Esophagus muscularis mucosa (tissue), 4 donors: Measurements from ENCODE around the gene ADGRB2. TPM values are rescaled to one million over a fixed set of nuclear protein-coding genes. Genes with fewer than 3 reads are reported as not detected.
A peak's percentile ranks its signal among the peaks of the same experiment; 100 is the strongest.

Source experiments
- DNase-seq: peaks from one replicate; pipeline ENCODE4 v3.0.0-alpha.2; 2017; ENCODE audit errors: extremely low spot score
- H3K27ac ChIP-seq, 4 donors: fragments of 200-600 bp; sonication (generic); replicated peaks in 1 of 4; 1 replicate in 3 of 4; 2 replicates in 1 of 4; pipeline ENCODE4 v1.5.1; 2016 to 2019; ENCODE audit warnings: mild to moderate bottlenecking in 1 of 4
- H3K27me3 ChIP-seq, 4 donors: fragments of 200-600 bp; sonication (generic); one replicate each; pipeline versions ENCODE4 v1.5.1 to v1.6.0; 2016 to 2019
- H3K36me3 ChIP-seq, 4 donors: fragments of 200-600 bp; sonication (generic); one replicate each; pipeline ENCODE4 v1.5.1; 2016 to 2019
- H3K4me1 ChIP-seq, 4 donors: fragments of 200-600 bp; sonication (generic); one replicate each; pipeline ENCODE4 v1.5.1; 2016 to 2019
- H3K4me3 ChIP-seq, 4 donors: fragments of 200-600 bp; sonication (generic); 1 replicate in 2 of 4; 2 replicates in 2 of 4; pipeline ENCODE4 v1.5.1; 2016 to 2019; ENCODE audit warnings: mild to moderate bottlenecking in 4 of 4, moderate library complexity in 1 of 4
- H3K9me3 ChIP-seq, 4 donors: fragments of 200-600 bp; sonication (generic); 1 replicate in 3 of 4; 2 replicates in 1 of 4; pipeline ENCODE4 v1.5.1; 2016 to 2019
- EP300 ChIP-seq: sonication (generic); formaldehyde crosslinking; IDR thresholded peaks from one replicate; pipeline ENCODE4 v1.6.1; 2017; ENCODE audit warnings: antibody characterized with exemption
- POLR2A ChIP-seq: fragments of 450-650 bp; IDR thresholded peaks from one replicate; pipeline ENCODE4 v1.6.1; 2017; ENCODE audit warnings: antibody characterized with exemption, moderate library complexity, mild to moderate bottlenecking, low read depth
- POLR2AphosphoS5 ChIP-seq, 2 donors: sonication (generic); formaldehyde crosslinking; IDR thresholded peaks; one replicate each; pipeline ENCODE4 v1.6.1; 2017; ENCODE audit warnings: antibody characterized with exemption in 2 of 2
- WGBS: methylation state at CpG from one replicate; pipeline ENCODE4 v1.1.5; 2018; 5-methylcytosine and 5-hydroxymethylcytosine counted together
- intact Hi-C: fragments of 100-400 bp; cut with DNase I; formaldehyde crosslinking; loops from one replicate; pipeline ENCODE4 v1.15.1; 2023
- total RNA-seq, 4 donors: library from RNA; depleted of rRNA; stranded (reverse); fragments of >200 nt; gene quantifications; one replicate each; pipeline versions ENCODE4 v1.1.0 to v1.2.1, GENCODE V29; 2016
- TF ChIP-seq, protein P1 (sequence below), 3 experiments: fragments of 200-600 bp in 2 of 3; fragments of 450-650 bp in 1 of 3; sonication (generic) in 2 of 3; IDR thresholded peaks; one replicate each; pipeline ENCODE4 v1.5.1; 2017 to 2019; ENCODE audit warnings: antibody characterized with exemption in 3 of 3, mild to moderate bottlenecking in 2 of 3, moderate library complexity in 1 of 3

ADGRB2 gene
- total RNA-seq, 4 donors from 2014 or later: 0.83 to 4.2 (median 2.1) TPM

DNA sequence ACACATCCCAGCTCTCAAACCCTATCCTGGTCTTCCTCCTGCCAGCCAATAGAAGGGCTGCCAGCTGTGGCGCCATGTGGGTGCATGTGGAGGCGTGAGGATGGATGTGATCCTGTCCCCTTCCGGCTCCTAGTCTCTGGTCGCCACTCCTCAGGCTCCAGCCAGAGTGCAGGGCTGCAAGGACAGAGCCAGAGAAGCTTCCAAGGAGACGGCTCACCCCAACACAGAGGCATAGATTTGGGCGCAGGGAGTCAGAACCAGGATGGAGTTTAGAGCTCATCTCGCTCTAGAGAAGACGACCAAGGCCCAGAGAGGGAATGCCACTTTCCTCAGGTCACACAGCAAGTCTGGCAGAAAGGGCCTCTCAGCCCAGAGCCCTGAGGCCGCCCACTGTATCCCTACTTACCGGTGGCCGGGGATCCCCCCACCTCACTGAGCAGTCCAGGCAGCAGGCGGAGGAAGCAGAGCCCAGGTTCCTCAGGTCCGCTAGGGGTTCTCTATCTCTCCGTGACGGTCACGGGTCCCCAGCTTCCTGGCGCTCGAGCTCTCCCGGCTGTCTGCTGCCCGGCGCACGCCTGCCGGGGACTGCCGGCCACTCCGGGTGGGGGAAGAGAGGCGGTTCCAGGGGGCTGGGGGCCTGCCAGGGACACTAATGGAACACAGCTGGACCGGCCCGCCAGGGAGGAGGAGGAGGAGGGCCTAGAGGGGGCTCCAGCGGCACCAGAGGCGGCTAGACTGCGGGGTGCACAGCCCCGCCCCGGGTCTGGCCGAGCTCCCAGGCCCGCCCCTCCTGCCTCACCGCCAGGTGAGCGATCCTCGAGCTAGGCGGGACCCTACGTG, 60.5 kb downstream of the ADGRB2 start, which contains the start of gene COL16A1:
Gene COL16A1, minus strand, starts transcription at position 587 of the 840 bp plus-strand sequence. CDS start 1,824 bp downstream, outside the sequence.
- intact Hi-C loops: loop anchor here (10.0 kb wide), 1 partner anchor 139 kb away; no protein-coding TSS in a partner anchor
- H3K36me3 ChIP-seq: peaks cover 0 to 7% (median 0%) of the 10 kb centered on the region in 4 donors
- TF ChIP-seq POLR2A: no peak
- TF ChIP-seq POLR2AphosphoS5 (IDR thresholded peaks at IDR 0.05): peak; percentile 82 to 85
- TF ChIP-seq, protein P1, sequence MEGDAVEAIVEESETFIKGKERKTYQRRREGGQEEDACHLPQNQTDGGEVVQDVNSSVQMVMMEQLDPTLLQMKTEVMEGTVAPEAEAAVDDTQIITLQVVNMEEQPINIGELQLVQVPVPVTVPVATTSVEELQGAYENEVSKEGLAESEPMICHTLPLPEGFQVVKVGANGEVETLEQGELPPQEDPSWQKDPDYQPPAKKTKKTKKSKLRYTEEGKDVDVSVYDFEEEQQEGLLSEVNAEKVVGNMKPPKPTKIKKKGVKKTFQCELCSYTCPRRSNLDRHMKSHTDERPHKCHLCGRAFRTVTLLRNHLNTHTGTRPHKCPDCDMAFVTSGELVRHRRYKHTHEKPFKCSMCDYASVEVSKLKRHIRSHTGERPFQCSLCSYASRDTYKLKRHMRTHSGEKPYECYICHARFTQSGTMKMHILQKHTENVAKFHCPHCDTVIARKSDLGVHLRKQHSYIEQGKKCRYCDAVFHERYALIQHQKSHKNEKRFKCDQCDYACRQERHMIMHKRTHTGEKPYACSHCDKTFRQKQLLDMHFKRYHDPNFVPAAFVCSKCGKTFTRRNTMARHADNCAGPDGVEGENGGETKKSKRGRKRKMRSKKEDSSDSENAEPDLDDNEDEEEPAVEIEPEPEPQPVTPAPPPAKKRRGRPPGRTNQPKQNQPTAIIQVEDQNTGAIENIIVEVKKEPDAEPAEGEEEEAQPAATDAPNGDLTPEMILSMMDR (IDR thresholded peaks at IDR 0.05): no peak
- TF ChIP-seq EP300: no peak
- no peak for DNase-seq
- H3K4me3 ChIP-seq: peak within 1 kb of the TSS; percentile 52 to 59 (median 54)
- H3K9me3 ChIP-seq: no peaks in the 10 kb centered on the region
- no peaks in the 10 kb centered on the region for H3K27me3 ChIP-seq
- peak within 1 kb of the TSS; percentile 81 to 87 (median 84) for H3K27ac ChIP-seq
- peaks cover 47 to 82% (median 71%) of the 10 kb centered on the region in 4 donors for H3K4me1 ChIP-seq
- 20% methylated on average over 23 of the region's 40 CpGs for WGBS

DNA sequence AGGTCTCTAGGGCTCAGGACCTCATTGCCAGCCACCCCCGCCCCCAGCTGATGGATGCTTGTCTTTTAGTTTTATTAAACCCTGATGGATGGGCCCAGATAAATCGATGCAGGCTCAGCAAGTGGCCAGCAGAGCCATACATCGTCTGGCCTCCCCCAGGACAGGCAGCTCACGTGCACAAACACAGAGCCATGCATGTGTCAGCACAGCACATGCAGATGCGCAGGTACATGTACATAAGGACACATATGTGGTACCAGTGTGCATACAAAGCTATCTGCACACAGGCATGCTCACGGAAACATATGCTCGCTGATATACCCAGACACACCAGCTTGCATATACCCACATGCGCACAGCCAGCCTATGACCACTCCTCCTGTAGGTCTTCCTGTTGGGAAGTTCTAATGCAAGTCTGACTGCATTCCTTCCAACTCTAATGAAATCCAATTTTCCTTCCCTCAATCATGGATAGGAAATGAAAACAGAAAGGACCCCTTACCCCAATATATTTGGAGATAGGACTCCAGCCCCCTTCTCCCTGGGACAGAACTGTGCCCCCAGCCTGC, 61.2 kb downstream of the ADGRB2 start:
- 75% methylated on average over 5 of the region's 8 CpGs for WGBS
- TF ChIP-seq EP300 (no peak), POLR2AphosphoS5 (IDR thresholded peaks at IDR 0.05) (no peak), POLR2A (no peak)
- TF ChIP-seq, protein P1 (IDR thresholded peaks at IDR 0.05): no peak
- no peaks in the 10 kb centered on the region for H3K27me3 ChIP-seq
- peak overlapping the region; percentile 52 to 59 (median 54) for H3K4me3 ChIP-seq
- peaks cover 0 to 15% (median under 1%) of the 10 kb centered on the region in 4 donors for H3K36me3 ChIP-seq
- DNase-seq: no peak
- H3K4me1 ChIP-seq: peaks cover 47 to 84% (median 73%) of the 10 kb centered on the region in 4 donors
- intact Hi-C loops: loop anchor here (10.0 kb wide), 1 partner anchor 138 kb away; no protein-coding TSS in a partner anchor
- H3K9me3 ChIP-seq: no peaks in the 10 kb centered on the region
- peak overlapping the region; percentile 81 to 87 (median 84) for H3K27ac ChIP-seq

DNA sequence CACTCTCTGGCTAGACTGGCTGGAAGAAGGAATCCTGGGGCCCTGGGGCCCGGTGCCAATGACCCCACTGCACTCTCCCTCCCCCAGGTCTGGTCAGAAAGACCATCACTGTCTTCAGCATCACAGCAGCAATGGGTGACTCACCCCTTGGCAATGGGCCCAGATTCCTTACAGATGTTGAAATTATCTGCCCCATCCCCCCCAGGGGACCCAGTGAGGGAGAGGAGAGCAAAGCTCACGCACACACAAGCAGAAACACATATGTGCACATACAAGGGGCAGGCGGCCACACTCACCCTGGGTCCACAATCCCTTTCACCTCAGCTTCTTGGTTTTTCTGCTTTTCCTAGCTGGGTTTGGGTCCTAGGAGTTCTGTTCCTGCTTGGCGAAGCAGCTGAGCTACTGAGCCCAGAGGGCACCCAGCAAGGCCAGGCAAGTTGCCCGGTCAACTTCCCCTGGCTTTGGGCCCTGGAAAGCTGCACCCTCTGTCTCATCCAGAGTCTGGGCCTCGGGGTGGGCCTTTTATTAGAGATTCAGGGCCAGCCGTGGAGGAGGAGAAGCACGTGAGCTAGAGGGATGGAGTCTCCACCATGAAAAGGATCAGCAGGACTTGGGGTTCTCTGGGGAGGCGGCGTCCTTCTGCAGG, 62.9 kb downstream of the ADGRB2 start:
- Histone ChIP-seq H3K4me3 (peak overlapping the region in 3 of 4 donors; percentile 0 to 59 (median 2)), H3K27ac (peak overlapping the region; percentile 81 to 87 (median 84)), H3K27me3 (no peaks in the 10 kb centered on the region), H3K9me3 (no peaks in the 10 kb centered on the region), H3K4me1 (peaks cover 47 to 88% (median 79%) of the 10 kb centered on the region in 4 donors), H3K36me3 (peaks cover 0 to 32% (median 6%) of the 10 kb centered on the region in 4 donors)
- intact Hi-C loops: loop anchor here (10.0 kb wide), 1 partner anchor 136 kb away; no protein-coding TSS in a partner anchor
- 25% methylated on average over 10 of the region's 10 CpGs for WGBS
- peak; percentile 99 for DNase-seq
- peak; percentile 77 to 91 for TF ChIP-seq POLR2AphosphoS5 (IDR thresholded peaks at IDR 0.05)
- TF ChIP-seq, protein P1 (IDR thresholded peaks at IDR 0.05): no peak

DNA sequence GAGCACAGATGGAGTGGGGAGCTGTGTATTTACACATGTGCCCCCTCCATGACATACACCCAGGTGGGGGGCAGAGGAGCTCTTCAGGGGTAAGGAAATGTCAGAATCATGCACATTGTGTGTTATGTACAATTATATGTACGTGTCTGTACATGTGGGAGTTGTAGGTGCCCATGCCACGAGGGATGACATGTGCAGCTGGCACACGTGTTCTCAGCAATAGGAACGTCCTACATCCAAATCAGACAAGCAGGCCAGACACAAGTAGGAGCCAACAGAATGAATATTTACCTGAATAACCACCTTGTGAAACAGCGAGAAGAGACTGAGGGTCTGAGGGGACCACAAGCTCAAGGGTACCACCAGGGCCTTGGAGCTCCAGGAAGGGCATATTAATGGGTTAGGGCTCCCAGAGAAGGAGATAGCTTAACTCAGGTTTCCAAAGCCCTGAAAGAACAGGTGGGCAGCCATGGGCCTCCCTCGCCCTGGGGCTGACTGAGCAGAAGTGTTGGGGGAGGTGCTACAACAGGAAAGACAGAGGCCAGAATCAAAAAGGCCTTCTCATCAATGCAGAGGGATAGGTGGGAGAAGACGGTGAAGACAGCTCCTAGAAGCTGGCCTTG, 63.6 kb downstream of the ADGRB2 start:
- TF ChIP-seq POLR2A: no peak
- TF ChIP-seq, protein P1 (IDR thresholded peaks at IDR 0.05): no peak
- no peak for TF ChIP-seq EP300
- TF ChIP-seq POLR2AphosphoS5 (IDR thresholded peaks at IDR 0.05): no peak
- peaks cover 47 to 92% (median 84%) of the 10 kb centered on the region in 4 donors for H3K4me1 ChIP-seq
- 63% methylated on average over 7 of the region's 7 CpGs for WGBS
- H3K36me3 ChIP-seq: peaks cover 0 to 36% (median 7%) of the 10 kb centered on the region in 4 donors
- intact Hi-C loops: loop anchor here (10.0 kb wide), 1 partner anchor 136 kb away; no protein-coding TSS in a partner anchor
- H3K27ac ChIP-seq: peak overlapping the region; percentile 81 to 87 (median 84)
- no peaks in the 10 kb centered on the region for H3K9me3 ChIP-seq
- peak overlapping the region in 2 of 4 donors; percentile 0 to 2 for H3K4me3 ChIP-seq
- no peaks in the 10 kb centered on the region for H3K27me3 ChIP-seq
- no peak for DNase-seq
